ACHN (cell line): ENCODE measurements around the gene KIAA1217.

ENCODE experiments used
- DNase-seq: peaks from one replicate; pipeline ENCODE4 v3.0.0-alpha.2; 2015
- in situ Hi-C: cut with HindIII; loops from 2 replicates; pipeline ENCODE4 v1.10.0; 2017; ENCODE audit warnings: low sequenced_read_pairs, low pct_ligation_motif_present, low pct_unique_long_range_greater_than_20kb

The KIAA1217 gene

DNA sequence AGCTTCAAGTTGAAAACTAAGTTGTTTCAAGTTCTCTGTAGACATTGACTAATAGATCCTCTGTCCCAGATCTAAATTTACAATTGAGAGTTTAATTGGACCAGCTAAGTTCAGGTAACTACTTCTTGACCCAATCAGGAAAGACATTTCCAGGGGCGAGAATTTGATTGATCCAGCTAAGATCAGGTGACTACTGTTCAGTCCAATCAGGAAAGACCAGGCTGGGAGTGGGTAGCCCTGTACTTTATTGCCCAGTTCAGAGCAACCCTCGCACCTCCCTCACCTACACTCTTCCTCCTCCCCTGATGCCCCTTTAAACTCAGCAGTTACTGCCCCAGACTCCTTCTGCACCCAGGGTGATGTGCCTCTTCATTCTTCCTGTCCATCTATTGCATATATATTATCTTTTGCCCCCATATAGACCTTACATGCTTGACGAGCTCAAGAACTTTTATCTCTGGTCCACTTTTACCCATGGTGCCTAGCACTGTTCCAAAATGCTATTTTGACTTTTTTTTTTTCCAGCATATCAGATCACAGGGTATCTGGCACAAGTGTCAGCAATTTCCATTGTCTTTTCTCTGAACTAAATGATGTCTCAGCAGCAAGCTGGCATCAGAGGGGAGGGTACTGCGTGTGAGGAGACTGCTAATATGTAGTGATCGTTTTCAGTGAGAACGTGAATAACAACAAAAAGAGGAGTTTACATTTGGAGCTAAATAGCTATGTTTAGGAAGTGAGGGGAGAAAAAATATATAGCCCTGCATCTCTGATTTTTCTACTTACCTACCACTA lies 169.4 kb downstream of the KIAA1217 start:
- no peak for DNase-seq
- in situ Hi-C loops = no loop called here

DNA sequence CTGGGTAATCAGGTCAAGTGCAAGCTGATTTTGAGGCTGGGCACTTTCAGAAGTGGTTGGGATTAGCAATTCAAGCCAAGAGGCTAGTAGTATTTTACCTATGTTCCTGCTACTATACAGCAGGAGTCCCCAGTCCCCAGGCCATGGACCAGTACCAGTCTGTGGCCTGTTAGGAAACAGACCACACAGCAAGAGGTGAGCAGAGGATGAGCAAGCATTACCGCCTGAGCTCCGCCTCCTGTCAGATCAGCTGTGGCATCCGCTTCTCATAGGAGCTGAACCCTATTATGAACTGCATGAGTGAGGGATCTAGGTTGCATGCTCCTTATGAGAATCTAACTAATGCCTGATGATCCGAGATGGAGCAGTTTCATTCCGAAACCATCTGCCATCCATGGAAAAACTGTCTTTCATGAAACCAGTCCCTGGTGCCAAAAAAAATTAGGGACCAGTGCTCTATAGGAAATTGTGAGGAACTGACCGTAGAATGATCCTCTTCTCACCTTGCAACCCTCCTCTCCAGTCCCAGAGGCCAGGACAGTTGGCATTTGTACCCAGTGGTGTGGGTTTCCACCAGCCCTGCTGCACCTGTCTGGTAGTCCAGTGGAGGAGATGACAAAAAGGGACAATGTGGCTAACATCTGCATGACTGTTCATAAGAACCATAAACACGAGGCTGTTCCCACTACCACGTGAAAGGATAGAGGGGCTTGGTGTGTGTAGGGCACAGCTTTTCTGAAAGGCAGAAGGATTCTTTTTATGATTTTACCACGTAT lies 172.5 kb downstream of the KIAA1217 start:
- in situ Hi-C loops = no loop called here
- DNase-seq = no peak

DNA sequence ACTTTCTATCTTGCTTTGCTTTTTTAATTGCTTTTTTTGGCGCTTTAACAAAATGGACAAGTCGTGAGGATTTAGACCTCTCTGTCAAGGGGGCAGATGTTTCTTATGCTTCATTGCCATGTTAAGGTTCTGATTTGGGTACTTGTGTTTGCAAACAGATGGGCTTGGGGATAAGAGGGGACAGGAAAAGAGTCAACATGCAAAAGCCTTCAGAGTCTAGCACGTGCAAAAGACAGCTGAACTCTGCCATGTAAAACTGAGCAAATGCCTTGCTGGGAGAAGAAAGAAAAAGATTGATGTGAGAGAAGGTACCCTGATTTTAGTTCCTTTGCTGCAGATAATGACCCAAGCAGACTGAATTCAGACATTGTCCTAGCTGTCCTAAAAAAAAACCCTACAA lies 173.1 kb downstream of the KIAA1217 start:
- in situ Hi-C loops = no loop called here
- no peak for DNase-seq

DNA sequence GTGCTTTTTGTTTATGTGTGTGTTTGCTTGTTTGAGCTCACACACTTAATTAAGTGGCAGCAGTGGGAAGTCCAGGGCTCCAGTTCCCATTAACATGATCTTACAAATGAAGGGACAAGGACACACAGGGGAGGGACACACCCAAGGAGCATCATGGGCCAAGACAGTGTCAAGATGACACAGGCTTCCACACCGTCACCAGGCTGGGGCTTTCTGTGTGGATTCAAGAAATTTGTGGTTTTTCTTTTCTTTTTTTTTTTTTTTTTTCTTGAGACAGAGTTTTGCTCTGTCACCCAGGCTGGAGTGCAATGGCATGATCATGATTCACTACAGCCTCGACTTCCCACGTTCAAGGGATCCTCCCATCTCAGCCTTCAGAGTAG lies 173.6 kb downstream of the KIAA1217 start:
- in situ Hi-C loops = no loop called here
- no peak for DNase-seq

DNA sequence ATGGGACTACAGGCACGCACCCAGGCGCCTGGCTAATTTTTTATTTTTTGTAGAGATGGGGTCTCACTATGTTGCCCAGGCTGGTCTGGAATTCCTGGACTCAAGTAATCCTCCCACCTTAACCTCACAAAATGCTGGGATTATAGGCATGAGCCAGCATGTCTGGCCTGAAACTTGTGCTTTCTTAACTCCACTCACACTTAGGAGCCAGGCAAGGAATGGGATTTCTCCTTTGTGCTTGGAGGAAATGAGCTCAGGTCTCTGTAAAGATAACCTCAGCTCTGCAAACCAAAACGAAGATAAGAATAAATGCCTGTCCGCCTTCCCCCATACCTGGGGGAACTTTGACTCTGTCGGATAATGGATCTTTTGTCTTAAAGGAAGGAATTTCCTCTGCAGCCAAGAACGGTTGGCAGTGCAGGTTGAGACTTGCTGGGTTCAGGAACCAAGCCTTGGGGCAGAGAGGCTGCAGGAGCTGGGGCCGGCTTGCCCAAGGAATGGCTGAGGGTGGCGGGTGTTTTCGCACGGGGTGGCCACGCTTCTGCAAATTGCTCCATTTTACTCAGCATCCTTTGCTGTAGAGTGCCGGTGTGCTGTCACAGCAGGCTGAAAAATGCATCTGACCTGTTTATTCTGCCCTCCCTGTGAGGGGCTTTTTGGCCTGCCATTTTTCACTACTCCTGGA lies 174.2 kb downstream of the KIAA1217 start:
- DNase-seq = no peak
- in situ Hi-C loops = no loop called here

DNA sequence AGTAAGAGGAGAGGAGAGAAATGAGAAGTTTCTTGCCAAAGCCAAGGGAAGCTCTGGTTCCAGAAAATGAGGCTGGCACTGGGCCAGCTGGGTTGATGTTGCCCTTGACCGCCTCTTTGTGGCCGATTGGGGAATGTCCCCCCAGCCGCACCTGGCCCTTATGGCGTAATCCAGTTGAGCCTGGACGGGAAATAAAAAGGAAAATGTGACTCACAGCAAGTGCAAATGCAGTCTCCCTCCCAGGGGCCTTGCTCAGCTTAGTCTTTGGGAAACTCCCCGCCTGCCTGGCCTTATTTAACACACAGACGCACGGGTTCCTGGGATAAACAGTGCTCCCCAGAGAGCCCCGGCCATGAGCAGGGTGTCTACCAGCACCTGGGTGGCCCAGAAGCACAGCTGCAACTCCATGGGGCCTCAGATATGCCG lies 174.8 kb downstream of the KIAA1217 start:
- peak; percentile 94 for DNase-seq
- in situ Hi-C loops = no loop called here

DNA sequence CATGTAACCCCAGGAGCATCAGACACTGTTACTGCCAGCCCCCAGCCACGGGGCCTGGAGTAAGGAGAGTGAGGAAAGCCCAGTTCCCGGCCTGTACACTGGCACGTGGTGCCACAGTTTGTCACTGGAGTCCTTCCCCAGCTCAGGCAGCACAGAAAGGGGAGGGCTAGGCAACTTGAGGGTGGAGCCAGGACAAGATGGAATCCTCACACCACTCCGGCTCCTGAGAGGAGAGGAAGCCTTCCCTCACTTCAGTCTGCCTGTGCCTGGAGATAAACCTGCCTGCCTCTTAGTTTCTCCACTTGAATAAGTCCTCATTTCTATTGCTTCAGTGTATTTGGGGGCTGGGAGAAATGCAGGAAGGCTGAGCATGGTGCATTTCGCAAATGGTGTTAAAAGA lies 176.0 kb downstream of the KIAA1217 start:
- in situ Hi-C loops = no loop called here
- DNase-seq = no peak

DNA sequence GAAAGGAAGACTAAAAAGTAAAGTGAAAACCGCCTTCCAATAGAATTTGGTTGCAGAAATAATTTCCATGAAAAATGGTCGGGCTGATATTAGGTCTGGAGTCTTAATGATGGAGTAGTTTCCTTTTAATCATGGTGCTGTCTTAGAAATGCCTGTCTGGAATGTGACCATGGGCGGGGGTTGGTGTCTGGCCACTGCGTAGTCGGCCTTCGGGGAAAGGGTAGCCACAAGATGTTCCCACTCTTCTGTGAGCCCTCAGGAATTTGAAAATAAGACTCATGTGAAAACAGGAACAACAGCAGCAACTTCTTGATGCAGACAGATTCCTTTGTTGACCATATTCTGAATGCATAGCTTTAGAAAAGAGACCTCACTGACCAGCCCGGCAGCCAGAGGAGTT lies 176.8 kb downstream of the KIAA1217 start:
- DNase-seq = no peak
- in situ Hi-C loops = no loop called here

DNA sequence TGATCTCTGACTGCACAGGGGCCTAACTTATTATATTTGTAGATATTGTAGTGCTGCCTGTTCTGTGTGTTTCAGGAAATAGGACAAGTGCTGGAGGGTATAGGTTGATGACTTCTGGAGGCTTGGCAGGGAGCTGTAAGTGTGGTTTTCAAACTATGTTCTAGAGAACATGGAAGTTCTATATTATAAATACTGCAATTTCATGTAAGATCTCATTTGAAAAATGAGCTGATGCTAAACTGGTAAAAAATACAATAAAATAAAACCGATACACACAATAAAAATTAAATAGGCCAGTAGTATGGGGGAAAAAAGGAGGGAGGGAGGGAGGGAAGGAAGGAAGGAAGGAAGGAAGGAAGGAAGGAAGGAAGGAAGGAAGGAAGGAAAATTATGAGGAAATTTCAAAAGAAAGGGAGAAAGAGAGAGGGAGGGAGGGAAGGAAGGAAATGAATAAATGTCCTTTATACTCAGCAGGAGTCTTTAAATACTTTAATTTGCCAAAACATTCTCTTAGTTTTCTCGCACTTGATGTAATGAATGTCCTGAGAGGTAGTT lies 181.3 kb downstream of the KIAA1217 start:
- in situ Hi-C loops = no loop called here
- no peak for DNase-seq

DNA sequence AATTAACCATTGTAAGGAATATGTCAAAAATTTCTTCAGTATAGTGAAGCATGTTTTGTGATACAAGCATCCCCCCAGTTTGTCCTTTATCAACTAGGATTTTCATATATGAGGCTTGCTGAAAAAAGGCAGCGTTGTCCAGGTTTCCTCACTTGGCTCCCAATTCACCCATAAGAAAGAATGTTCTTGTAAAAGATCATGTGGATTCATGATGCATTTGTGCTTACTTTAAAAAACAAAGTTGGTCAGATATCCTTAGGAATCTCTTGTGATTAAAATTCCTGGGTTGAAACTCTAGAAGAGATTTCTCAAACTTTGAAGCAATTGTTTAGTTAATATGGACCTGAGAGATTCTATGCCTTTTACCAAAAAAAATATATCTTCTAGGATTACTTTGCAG lies 181.8 kb downstream of the KIAA1217 start:
- in situ Hi-C loops = no loop called here

DNA sequence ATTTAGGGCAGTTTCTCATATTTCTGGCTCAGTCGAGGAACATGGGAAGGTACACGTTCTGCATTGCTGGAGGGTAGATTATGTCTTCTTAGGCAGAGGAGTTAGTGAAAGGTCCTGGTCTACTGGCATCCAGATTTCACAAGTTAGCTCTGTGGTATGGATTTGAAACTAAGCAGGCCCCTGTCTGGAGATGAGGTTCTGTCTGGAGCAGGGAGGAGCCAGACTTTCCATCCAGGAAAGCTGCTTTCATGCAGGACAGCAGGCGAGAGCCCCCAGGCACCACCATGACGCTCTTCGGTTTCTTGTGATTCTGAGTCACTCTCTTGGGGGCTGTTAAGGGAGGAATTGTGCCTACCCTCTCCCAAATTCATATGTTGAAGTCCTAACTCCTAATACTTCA lies 184.3 kb downstream of the KIAA1217 start:
- in situ Hi-C loops = no loop called here

More for the DNA sequence above, 181.8 kb downstream of the KIAA1217 start:
- no peak for DNase-seq

DNA sequence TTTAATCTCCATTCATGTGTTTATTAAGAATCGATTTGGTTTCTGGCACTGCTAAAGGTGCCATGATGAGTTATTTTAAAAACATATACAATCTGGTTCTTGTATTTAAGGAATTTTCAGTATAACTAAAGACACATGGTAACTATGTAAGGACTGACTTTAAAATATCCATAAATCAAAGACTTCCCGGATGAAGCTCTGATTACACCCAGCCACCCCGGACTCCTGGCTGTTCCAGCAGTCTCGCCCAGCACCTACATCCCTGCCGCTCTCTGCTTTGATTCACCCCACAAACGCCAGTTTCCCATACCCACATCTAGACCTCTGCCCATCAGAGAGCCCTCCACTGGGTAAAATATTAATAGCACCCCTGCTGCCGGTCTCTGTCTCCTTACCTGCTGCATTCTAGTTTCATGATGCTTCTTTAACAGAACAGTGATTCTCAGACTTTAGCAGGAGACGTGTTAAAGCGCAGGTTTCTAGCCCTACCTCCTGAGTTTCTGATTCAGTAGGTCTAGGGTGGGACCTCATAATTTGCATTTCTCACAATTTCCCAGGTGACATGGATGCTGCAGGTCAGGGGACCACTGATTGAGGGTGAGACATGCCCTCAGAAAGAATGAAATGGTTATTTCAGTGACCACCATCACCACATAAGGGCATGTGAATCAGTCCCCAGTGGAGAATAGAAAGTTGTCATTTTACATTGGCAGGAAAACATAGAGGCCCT lies 185.7 kb downstream of the KIAA1217 start:
- in situ Hi-C loops = no loop called here
- DNase-seq = no peak

More for the DNA sequence above, 184.3 kb downstream of the KIAA1217 start:
- DNase-seq = no peak

DNA sequence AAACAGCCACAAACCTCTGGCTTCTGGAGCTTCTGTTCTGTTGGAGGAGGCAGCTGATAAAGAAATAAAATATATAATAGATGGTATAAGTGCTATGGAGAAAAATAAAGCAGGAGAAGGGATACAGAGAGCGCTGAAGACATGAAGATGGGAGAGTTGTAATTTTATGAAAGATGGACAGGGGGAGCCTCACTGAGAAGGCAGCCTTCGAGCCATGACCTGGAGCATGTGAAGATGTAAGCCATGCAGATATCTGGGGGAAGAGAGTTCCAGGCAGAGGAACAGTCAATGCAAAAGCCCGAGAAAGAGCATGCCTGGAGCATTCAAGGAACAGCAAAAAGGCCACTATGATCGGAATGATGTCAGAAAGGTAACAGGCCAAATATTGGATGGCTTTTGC lies 187.5 kb downstream of the KIAA1217 start:
- no peak for DNase-seq
- in situ Hi-C loops = no loop called here

DNA sequence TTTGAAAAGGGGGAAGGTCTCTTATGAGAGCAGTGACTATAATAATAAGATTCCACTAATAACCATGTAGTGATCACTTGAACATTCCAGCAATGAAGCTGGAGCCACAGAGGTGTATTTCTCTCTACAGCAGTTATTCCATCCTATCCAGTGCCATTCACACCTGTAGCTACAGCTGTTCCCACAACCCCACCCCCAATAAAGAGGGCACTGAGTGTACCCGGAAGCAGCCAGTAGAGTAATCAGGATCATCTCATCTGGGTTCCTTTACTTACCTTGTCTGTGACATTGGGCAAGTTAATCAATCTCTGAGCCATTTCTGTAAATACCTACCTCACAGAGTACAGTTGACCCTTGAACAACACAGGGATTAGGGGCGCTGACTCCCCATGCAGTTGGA lies 188.7 kb downstream of the KIAA1217 start:
- in situ Hi-C loops = no loop called here
- no peak for DNase-seq

DNA sequence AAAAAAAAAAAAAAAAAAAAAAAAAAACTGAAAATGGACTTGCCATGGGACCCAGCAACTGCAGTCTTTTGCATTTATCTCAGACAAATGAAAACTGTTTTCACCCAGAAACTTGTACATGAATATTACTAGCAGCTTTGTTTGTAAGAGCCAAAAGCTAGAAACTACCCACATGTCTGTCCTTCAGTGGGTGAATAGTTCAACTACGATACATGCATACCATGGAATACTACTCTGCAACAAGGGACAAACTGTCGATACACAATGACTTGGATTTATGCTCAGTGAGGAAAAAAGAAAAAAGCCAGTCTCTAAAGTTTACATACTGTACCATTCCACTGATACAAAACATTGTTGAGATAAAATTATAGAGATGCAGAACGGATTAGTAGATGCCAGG lies 195.6 kb downstream of the KIAA1217 start:
- in situ Hi-C loops = no loop called here
- DNase-seq = no peak

DNA sequence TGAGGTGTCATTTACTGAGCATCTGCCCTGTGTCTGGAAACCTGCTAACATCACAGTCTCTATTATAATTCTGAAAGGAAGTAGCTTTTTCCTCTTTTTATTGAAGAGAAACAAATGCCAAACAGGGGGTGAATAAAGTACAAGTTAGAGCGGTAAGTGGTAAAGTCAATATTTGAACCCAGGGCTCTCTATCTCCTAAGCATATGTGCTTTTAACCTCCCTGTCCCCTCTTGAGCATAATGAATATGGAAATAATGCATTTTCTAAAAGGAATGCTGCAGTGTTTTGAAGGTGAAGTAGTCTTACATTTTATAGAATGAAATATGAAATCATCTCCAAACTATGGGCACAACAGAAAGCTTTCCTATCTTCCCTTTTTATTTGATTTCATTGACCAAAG lies 196.7 kb downstream of the KIAA1217 start:
- no peak for DNase-seq

DNA sequence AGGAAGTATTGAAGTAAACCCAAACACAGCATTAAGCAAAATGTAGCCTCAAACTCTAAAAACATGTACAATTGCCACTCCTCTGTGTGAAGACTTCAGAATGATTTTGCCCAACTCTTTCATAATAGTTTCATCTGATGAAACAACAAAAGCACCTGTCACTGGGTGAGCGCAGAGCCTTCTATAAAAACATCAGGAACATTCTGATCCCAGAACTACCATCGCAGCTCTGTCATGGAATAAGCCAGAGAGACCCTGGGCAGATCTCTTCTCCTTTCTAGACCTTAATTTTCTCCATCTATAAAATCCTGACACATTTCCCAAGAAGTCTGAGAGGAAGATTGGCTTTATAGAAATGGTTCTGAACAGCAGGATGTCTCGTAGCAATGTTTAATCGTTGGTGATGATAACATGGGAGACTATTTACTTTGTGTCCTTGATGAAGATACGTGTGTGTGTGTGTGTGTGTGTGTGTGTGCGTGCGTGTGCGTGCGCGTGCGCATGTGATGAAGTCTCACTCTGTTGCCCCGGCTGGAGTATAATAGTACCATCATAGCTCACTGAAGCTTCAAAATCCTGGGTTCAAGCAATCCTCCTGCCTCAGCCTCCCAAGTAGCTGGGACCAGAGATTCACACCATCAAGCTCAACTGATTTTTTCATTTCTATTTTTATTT lies 198.0 kb downstream of the KIAA1217 start:
- DNase-seq = no peak
- in situ Hi-C loops = no loop called here

More for the DNA sequence above, 196.7 kb downstream of the KIAA1217 start:
- in situ Hi-C loops = no loop called here

DNA sequence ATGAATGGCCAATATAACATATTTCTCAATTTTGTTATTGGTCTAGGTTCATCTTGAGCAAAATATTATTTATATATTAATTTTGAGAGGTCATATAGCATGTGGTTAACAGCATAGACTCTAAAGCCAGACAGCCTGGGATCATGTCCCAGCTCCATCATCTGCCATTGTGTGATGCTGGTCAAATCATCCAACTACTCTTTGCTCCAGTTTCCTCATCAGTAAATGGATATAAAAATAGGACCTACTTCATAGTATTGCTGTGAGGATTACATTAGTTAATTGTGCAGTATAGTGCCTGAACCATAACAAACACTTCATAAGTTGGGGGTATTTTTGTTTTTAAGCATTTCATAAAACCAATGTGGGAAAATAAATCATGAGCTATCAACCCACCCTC lies 199.0 kb downstream of the KIAA1217 start:
- no peak for DNase-seq
- in situ Hi-C loops = no loop called here
